Pulmonary artery endothelial cell (primary cell): ENCODE measurements around the gene KCNMB1. TPM values are rescaled to one million over a fixed set of nuclear protein-coding genes. Genes with fewer than 3 reads are reported as not detected.

Experiments
- DNase-seq: peaks from one replicate; pipeline ENCODE4 v3.0.0-alpha.2; 2011; ENCODE audit warnings: low read depth, low spot score
- total RNA-seq: library from RNA; depleted of rRNA; stranded (reverse); fragments of >200 nt; gene quantifications from 2 replicates; pipeline ENCODE4 v1.2.3, GENCODE V29; 2014

Gene KCNMB1
- 0.35 and 0.86 TPM in 2 replicates for total RNA-seq

GRCh38 chr5:170388818-170389549, at the start of gene KCNMB1:
Gene KCNMB1, minus strand, starts transcription at chr5:170389367. Its CDS starts 3,920 bp downstream, at chr5:170385447.
- no peak for DNase-seq

- no peak for DNase-seq
Observed at GRCh38 chr5:170438581-170438980, 49.4 kb upstream of the KCNMB1 start.

DNA sequence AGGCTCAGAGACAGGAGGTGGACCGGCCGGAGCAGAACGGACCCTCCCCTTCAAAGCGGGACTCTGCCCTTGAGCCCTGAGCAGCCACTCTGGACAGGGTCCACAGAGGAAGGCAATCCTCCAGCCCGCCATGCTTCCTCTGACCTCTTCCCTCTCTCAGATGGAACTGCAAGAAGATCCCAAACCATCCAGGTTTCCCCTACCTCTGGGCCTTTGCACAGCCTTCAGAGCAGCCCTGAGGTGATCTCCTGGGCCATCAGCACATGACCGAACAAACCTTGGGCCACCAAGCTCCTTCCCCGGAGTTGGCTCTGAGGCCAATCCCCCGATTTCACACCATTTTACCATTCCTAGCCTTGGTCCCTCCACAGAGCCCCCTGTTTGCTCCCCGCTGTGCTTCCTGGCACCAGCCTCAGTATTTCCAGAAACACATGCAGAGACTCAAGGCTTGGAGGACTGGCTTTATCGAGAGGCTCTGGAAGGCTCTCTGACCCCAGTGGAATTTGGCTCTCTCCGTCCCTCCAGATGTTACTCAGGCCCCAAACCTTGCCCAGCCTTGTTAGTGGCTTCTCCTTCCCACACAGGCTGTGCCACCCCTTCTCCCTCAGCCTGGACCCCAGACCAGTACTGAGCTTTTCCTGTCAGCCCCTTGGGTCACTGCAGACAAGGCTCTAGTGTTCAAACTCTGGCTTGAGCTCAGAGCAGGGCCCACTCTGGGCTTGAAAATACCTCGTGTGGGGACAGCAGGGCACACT, 48.6 kb upstream of the KCNMB1 start:
- no peak for DNase-seq

GRCh38 chr5:170436335-170436734, 47.2 kb upstream of the KCNMB1 start:
- DNase-seq, result no peak

GRCh38 chr5:170434966-170435605, 45.9 kb upstream of the KCNMB1 start:
- no peak for DNase-seq

DNA sequence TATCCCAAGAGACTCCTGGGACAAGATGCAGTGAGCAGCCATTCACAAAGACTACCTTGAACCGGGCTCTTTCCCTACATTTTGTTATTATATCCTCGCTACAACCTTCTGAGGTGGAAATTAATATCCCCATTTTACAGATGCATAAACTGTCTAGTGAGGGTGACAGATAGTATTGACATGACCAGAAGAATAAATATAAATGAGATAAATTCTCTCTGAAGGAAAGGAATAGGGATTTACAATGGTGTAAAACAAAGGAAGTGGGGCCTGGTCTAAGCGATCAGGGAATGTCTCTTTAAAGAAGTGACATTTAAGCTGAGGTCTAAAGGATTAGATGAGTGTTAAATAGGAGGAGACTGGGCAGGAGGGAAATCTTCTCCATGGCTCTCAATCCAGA, 43.5 kb upstream of the KCNMB1 start:
- no peak for DNase-seq

DNA sequence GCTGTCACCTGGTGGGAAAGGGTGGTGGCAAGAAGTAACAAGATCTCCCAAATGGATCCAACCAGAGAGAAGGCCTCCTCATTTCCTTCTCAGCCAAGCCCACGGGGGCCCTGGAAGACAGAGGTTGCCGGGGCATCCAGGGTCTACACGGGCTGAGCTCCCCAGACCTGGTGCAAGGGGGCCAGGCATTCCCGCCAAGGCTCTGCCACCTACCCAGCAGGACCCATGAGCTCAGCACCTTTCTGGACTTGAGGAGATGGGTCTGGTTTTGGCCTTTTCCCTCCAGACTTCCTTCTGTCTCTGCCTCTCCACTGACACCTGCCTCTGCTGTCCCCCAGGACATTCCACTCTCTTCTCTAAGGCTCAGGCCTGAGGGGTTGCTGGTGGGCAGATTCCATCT, 42.4 kb upstream of the KCNMB1 start:
- no peak for DNase-seq

DNA sequence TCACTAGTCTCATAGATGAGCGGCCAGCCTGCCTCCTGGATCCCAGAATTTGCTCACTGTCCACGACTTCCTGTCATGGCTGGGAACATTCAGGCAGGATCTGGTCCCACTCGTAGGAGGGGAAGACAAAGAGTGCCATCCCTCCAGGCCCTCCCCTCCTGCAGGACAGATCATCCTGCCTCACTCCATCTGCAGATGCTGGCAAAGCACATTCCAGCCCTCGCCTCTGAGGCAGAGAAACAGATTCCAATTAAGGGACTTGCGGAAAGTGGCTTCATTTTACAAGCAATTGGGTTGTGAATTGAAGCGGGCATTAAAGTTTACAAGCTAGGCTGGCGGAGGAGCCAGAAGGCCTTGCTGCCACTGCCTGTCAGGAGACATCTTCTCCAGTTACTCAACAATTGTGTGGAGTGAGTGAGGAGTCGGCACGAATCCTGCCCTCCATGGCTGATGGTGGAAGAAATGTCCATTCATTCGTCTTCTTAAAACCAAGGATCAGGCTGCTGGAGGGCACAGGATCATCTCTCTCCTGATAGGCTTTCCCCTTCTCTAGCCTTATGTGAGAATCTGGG, 41.8 kb upstream of the KCNMB1 start:
- no peak for DNase-seq

DNA sequence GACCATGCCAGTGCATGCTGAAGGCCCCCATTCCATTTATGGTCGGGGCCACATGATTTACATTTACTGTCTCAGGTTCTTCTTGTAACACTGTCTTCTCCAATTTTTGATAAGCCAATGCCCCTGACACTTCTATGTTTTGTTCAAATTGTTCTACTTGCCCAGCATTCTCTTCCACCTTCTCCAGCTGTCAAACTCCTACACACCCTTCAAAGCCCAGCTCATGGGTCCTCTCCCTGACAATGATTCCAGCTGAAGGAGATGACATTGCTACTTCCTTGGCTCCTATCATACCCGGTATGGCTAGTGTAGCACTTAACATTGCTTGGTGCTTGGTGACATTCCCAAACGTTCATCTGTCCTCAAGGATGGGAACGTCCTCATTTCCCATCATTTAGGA, 41.1 kb upstream of the KCNMB1 start:
- DNase-seq, result no peak

- no peak for DNase-seq
Observed at GRCh38 chr5:170429014-170429413, 39.8 kb upstream of the KCNMB1 start.

DNA sequence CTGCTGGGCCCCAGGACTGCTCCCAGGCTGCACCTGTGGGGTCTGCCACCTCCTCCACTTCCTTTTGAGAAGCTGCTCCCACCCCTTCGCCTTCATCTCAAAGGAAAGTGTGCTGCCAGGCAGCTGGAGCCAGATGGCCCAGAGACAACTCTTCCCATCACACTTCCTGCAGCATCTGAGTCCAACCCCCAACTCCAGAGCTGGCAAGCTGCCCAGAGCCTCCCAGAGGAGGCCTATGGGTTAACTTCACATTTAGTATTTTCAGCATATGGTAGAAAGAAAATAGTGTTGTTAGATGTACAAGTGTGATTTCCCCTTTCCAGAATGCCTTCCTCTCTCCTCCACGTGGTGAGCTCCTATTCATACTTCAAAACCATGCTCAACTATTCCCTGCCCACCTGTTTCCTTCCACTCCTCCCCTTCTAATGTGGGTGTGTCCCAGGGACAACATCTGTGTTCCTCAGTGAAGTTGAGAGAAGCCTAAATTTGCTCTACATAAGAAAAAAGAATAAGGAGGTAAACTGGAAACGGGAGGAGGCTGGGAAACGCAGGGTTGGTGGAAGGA, 38.6 kb upstream of the KCNMB1 start:
- DNase-seq, result no peak

DNA sequence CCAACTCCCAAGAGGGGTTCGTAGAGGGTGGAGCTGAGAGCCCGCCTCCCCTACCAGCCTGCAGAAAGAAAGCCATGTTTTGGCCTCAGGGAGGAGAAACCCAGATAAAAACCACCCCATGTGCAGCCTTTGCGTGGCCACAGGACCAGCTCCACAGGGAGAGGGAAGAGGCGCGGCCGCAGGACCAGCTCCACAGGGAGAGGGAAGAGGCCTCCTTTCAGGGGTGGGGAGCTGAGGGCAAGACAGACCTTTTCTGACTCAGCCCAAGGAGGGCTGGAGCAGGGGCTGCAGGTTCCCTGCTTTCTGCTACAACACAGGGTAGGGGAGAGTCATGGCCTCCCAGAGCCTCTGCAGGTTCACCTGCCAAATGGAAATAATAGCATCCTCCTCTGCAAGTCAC, 37.6 kb upstream of the KCNMB1 start:
- no peak for DNase-seq

- DNase-seq, result no peak
Observed at GRCh38 chr5:170426149-170426767, 37.1 kb upstream of the KCNMB1 start.

DNA sequence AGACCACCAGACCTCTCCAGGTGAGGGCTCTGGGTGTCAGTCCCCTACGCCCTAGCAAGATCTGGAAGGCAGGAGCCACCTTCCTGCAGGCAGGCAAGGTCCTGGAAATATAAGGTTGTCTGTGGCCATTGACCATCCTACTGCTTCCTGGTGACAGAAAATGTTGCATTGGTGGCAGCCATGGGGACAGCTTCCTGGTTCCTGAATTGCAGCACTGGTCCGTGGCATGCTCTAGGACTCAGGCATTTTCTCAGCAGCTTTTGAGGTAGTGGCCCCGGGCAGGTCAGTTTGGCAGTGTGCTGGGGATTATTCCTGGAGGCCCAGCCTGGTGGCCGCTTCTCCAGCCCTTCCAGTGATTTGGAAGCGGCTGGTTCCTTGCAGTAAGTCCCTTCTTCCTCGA, 36.6 kb upstream of the KCNMB1 start:
- no peak for DNase-seq

DNA sequence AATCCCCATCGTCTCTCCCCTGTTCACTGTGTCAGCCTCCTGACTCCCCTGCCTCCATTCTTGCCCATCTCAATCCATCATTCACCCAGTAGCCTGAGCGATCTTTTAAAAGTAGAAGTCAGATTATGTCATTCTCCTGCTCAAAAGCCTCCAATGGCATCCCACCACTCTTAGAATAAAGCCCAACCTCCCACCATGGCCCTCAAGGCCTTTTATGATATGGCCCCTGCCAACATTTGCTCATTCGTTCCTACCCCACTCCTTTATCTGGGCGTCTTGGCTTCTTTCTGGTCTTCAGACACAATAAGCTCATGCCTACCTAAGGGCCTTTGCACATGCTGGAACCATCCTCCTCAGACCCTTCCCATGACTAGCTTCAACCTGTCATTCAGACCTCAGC, 35.5 kb upstream of the KCNMB1 start:
- DNase-seq, result no peak

DNA sequence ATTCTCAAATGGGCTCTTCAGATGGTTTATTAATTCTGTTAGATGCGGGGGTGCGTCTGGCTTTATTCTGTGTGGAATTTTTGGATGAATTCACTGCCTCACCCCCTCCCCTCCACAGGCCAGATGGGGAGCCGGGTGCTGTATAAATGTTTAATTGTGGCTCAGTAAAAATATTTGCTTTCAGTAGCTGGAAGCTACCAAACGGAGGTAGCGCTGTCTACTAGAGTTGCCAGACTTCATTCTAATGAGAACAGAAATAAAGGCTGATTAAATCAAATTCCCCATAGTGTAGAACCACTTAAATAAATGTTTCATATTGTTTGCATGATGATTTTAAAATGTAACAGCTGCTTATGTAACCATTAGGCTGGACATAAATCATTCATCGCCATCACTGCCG, 34.5 kb upstream of the KCNMB1 start:
- no peak for DNase-seq

DNA sequence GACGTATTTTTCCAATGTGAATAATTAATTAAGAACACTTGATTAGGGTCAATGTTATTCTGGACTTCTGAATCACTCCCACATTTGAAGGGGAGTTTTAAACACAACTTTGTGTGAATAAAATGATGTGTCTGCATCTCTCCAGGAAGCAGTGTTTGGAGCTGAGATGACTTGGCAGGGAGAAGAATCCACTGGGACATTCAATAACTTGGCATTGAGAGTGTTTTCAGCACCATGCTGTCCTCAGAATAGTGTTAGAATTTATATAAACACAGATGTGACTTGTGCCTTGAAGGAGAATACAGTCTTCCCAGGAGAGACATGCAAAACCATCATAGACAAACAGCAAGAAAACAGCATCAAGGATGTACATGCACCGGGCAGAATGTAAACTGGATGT, 32.7 kb upstream of the KCNMB1 start:
- DNase-seq, result no peak

DNA sequence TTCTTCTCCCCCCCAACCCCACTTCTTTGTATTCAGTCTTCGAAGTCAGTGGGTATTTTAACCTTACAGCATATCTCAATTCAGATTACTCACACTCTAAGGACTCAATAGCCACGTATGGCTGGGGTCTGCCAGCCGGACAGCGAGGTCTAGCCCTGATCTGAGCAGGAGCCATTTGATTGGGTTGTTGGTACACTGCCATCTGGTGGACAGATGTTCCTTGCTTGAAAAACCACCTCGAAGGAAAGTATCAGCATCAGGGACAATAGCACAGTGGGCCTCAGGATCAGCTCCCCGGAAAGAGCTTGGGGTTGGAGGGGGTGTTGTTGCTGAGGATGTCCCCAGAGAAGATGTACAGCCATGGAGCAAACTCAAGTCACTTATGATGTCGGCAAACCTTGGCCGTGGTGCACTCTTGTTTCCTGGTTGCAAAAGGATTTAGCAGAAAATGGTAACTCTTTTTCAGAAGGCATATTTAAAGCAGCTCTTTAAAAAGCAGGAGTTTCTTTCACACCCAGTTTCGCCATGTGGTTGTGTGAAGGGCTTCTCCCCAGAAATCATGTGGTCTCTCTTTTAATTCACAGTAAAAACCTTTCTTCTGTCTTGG, 31.7 kb upstream of the KCNMB1 start:
- peak; percentile 26 for DNase-seq

- no peak for DNase-seq
Observed at GRCh38 chr5:170419643-170420042, 30.5 kb upstream of the KCNMB1 start.

- DNase-seq, result no peak
Observed at GRCh38 chr5:170418736-170419135, 29.6 kb upstream of the KCNMB1 start.

DNA sequence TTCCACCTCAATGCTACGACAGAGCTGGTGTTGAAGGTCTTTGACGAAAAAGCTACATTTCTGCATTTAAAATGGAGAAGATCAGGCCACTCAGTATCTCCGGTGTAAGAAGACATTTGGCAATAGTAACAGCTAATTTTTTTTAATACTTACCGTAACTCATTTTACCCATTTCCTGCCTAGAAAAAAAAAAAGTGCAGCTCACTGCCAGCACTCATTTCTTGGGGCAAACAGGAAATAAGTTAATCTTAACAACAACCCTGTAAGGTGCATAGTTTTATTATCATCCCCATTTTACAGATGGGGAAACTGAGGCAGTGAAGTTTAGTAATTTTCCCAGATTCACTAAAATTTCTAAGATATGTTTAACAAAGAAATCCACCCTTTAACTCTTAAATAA, 27.4 kb upstream of the KCNMB1 start:
- no peak for DNase-seq
